Adipose tissue (tissue), 3 donors: ENCODE measurements around the gene KLK3. TPM values are rescaled to one million over a fixed set of nuclear protein-coding genes. Genes with fewer than 3 reads are reported as not detected.

ENCODE experiments used
- H3K27ac ChIP-seq: one replicate; pipeline ENCODE4 v1.5.1; 2013; ENCODE audit warnings: low read depth, low read length
- WGBS, 3 donors: extraction: QIAGEN DNeasy Blood & Tissue Kit; methylation state at CpG; one replicate each; pipeline ENCODE4 v1.1.7; 2013; 5-methylcytosine and 5-hydroxymethylcytosine counted together
- polyA plus RNA-seq, 3 donors: library from polyadenylated mRNA; stranded (reverse); fragments of 200-250 nt; gene quantifications; one replicate each; pipeline ENCODE4 v1.2.3, GENCODE V29; 2013
- donor health status: healthy with polysubstance abuse.
- donor health status: Bipolar disorder and iron deficiency.
- donor health status: healthy.

KLK3 gene
- polyA plus RNA-seq, 3 donors, result 0.05 TPM; not detected in 2

GRCh38 chr19:50827476-50827875 is 27.2 kb upstream of the KLK3 start:
- 81 to 89% (median 85%) methylated on average over 14 of the region's 14 CpGs for WGBS, 3 donors
- H3K27ac ChIP-seq, result no peak overlapping the region

- 40 to 79% (median 77%) methylated on average over 5 of the region's 5 CpGs for WGBS, 3 donors
- no peak overlapping the region for H3K27ac ChIP-seq
These were observed 24.9 kb upstream of the KLK3 start for GRCh38 chr19:50829801-50830200.

GRCh38 chr19:50830266-50831025 is 24.3 kb upstream of the KLK3 start:
- no peak overlapping the region for H3K27ac ChIP-seq
- WGBS, 3 donors, result 37 to 61% (median 51%) methylated on average over 17 of the region's 17 CpGs

DNA sequence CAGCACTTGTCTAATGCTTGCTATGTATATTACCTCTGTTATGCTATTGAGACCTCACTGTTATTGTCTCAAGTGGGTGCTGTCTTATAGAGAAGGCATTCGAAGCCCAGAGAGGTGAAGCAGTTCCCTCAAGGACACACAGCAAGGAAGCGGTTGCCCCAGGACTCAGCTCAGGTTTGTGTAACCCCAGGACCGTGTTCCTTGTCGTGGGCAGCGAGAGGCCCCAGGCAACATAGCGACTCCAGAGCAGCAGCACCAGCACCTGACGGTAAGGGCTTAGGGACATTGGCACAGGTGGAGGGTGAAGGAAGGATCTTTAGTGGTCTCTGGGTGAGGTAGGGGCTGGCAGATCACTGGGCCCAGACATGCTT is 23.7 kb upstream of the KLK3 start:
- WGBS, 3 donors, result 80 to 86% (median 83%) methylated on average over 7 of the region's 7 CpGs
- H3K27ac ChIP-seq, result no peak overlapping the region

GRCh38 chr19:50832666-50833065 is 22.0 kb upstream of the KLK3 start:
- no peak overlapping the region for H3K27ac ChIP-seq
- WGBS, 3 donors, result 79 to 94% (median 80%) methylated on average over 8 of the region's 8 CpGs

- 56 to 72% (median 60%) methylated on average over 8 of the region's 8 CpGs for WGBS, 3 donors
- H3K27ac ChIP-seq, result no peak within 1 kb of the TSS
These were observed 21.5 kb upstream of the KLK3 start, which contains the start of gene KLK15 for GRCh38 chr19:50833117-50833801. TSS of gene KLK15 (minus strand) at chr19:50833574. CDS start at chr19:50831492, 2,082 bp downstream.

DNA sequence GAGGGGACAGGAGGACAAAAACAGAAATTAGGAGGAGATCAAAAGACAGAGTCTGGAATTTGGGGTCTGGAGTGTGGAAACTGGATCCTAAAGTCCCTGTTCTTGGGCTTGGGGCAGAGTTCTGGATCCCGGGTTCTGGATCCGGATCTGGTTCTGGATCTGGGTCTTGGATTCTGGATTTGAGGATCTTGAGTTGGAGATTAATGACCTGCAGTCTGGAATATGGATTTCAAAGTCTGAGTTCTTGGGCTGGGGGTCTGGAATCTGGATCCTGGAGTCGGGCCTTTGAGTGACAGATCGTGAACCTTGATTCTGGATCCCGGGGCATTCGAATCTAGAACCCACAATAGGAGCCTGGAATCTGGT is 20.9 kb upstream of the KLK3 start:
- H3K27ac ChIP-seq, result no peak overlapping the region
- 92 to 96% (median 94%) methylated on average over 6 of the region's 6 CpGs for WGBS, 3 donors

- 24 to 34% (median 34%) methylated on average over 13 of the region's 13 CpGs for WGBS, 3 donors
- no peak overlapping the region for H3K27ac ChIP-seq
These were observed 19.5 kb upstream of the KLK3 start for GRCh38 chr19:50835103-50835784.

DNA sequence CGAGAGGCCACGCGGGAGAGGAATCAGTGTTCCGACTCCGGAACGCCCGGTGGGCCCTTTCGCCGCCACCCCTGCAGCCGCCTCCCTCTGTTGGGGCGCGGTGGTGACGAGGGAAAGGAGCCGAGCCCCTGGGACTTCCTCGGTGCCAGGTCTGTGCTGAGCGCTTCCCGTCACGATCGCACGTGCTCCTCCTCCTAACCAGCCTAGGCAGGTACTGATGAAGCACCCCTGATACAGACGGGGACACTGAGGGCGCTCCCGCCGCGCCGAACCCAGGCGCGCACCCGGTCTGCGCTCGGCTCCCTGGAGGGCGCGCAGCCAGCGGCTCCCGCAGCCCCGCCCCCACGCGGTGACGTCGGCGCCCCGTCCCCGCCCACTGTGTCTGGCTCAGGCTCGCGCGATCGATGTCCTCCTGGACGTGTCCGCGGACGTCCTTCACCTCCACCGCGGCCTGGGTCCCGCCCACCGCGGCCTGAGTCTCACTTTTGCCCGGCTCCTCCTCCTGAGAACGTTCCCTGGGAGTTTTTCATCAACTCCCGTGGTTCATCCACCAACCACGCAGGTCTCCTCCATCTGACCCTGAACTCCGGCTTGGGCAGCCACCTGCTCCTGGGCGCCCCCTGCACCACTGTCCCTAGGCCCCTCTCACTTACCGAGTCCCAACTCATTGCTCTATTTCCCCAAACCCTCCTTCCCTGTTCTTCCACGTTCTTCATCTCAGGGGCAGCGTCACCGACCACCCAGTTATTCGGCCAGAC is 18.8 kb upstream of the KLK3 start:
- WGBS, 3 donors, result 2 to 4% (median 3%) methylated on average over 59 to 67 of the region's 67 CpGs
- no peak overlapping the region for H3K27ac ChIP-seq

DNA sequence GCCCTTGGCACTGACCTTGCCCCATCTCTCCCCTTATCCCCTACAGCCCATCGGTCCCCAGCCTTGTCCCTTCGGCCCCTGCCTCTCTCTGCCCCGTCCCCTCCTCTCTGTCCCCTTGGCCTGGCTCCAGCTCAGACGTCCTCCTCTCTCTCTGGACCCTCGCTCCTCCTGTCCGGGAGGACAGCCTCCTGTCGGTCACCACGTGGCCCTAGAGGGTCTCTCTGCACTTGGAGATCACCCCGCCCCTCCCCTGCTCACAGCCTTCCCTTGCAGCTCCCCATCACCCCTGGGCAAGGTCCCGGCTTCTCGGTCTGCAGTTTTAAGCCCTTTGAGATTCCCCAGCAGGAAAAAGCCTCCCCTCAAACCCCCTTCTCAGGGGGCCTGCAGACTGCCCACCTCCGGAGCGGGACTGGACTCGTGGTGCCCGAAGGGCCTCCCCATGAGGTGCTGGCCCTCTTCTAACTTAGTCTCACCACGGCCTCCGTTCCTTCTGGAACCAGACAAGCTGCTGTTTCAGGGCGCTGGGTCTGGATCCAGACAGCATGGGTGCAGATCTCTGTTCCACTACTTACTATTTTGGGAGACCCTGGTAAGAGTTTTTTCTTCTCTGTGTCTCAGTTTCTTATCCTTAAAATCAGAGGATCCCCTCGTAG is 18.0 kb upstream of the KLK3 start:
- H3K27ac ChIP-seq, result no peak overlapping the region
- WGBS, 3 donors, result 38 to 61% (median 45%) methylated on average over 18 to 19 of the region's 19 CpGs

DNA sequence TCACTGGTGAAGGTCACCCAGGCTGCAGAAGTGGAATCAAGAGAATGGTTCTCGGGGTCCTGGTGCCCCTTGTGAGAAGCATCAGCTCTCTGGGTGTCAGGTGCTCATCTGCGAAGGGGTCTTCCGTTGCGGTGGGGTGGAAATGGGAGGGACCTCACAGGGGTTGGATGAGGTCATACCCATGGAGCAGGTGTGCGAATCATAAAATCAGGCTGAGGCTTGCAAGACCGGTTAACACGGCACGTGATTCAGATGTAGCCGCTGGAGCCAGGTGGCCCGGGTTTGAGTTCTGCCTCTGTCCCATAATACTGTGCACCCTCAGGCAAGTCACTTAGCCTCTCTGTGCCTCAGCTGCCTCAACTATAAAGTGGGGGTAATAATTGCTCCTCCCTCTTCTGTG is 17.4 kb upstream of the KLK3 start:
- no peak overlapping the region for H3K27ac ChIP-seq
- 53 to 82% (median 76%) methylated on average over 10 of the region's 10 CpGs for WGBS, 3 donors

GRCh38 chr19:50838239-50838638 is 16.5 kb upstream of the KLK3 start:
- 17 to 36% (median 17%) methylated on average over 6 of the region's 6 CpGs for WGBS, 3 donors
- no peak overlapping the region for H3K27ac ChIP-seq

DNA sequence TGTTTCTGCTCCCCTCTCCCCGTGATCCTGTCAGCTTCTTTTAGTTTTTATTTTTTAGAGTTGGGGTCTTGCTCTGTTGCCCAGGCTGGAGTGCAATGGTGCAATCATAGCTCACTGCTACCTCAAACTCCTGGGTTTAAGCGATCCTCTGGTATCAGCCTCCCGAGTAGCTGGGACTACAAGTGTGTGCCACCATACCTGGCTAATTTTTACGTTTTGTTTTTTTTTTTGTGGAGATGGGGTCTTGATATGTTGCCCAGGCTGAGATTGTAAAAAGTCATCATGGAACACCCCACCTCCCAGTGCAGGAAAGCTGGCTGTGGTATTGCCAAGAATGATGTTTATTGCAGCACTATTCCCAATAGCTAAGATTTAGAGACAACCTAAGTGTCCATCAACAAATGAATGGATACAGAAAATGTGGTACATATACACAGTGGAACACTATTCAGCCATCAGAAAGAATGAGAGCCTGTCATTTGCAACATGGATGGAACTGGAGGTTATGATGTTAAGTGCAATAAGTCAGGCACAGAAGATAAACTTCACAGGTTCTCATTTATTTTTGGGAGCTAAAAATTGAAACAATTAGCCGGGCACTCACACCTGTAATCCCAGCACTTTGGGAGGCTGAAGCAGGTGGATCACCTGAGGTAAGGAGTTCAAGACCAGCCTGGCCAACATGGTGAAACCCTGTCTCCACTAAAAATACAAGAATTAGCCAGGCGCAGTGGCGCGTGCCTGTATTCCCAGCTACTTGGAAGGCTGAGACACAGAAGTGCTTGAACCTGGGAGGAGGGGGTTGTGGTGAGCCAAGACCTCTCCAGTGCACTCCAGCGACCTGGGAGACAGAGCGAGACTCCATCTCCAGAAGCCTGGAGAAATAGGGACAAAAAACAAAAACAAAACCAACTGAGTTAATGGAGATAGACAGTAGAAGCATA is 14.7 kb upstream of the KLK3 start:
- H3K27ac ChIP-seq, result no peak overlapping the region
- WGBS, 3 donors, result 73 to 80% (median 76%) methylated on average over 10 of the region's 10 CpGs

GRCh38 chr19:50842130-50842529 is 12.6 kb upstream of the KLK3 start:
- 67 to 86% (median 80%) methylated on average over 6 of the region's 6 CpGs for WGBS, 3 donors
- H3K27ac ChIP-seq, result no peak overlapping the region

DNA sequence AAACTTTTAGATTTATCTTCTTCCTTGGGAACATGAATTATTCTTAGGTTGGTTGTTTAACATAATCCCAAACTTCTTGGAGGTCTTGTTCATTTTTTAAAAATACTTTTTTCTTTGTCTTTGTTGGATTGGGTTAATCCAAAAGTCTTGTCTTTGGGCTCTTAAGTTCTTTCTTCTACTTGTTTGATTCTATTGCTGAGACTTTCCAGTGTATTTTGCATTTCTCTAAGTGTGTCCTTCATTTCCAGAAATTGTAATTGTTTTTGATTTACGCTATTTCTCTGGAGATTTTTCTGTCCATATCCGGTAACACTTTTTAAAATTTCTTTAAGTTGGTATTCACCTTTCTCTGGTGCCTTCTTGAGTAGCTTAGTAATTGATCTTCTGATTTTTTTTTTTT is 11.5 kb upstream of the KLK3 start:
- no peak overlapping the region for H3K27ac ChIP-seq
- whole genome bisulfite sequencing, 3 donors, result 96 to 97% (median 96%) methylated on average over 2 of the region's 2 CpGs

GRCh38 chr19:50843701-50844221 is 11.0 kb upstream of the KLK3 start:
- no peak overlapping the region for H3K27ac ChIP-seq
- 69 to 80% (median 74%) methylated on average over 7 of the region's 7 CpGs for WGBS, 3 donors

GRCh38 chr19:50844296-50844935 is 10.3 kb upstream of the KLK3 start:
- no peak overlapping the region for H3K27ac ChIP-seq
- 58 to 64% (median 61%) methylated on average over 8 of the region's 8 CpGs for WGBS, 3 donors
